ENCODE results near the gene GARNL3. TPM values are rescaled to one million over a fixed set of nuclear protein-coding genes. Genes with fewer than 3 reads are reported as not detected.

Gene GARNL3
- total and polyA plus RNA-seq, 3 experiments from 2014 or later, result 0.25 to 3.5 (median 2.5) TPM

GRCh38 chr9:127225801-127226625 is 38.6 kb upstream of the GARNL3 start:
- DNase-seq, result peak in 1 of 5 donors; percentile 13
- H3K4me3 Mint-ChIP-seq, result peak overlapping the region; percentile 81 to 93 (median 84)
- CTCF ChIA-PET, result interaction anchor here (0.8 to 2.7 kb wide), 4 partner anchors 11 to 891 kb away, joined by 3 to 19 read pairs (median 6); partner anchors contain the start of genes LRSAM1 and RPL12
- no peaks in the 10 kb centered on the region for H3K9me3 Mint-ChIP-seq
- Histone ChIP-seq H3K36me3 (ENCODE audit: insufficient read depth, low read length) (no peaks in the 10 kb centered on the region), H3K27ac (ENCODE audit: low read depth, low read length) (no peak overlapping the region), H3K27me3 (ENCODE audit: insufficient read depth, low read length, poor library complexity, severe bottlenecking) (no peaks in the 10 kb centered on the region), H3K4me1 (ENCODE audit: insufficient read depth, low read length) (peaks cover 35% of the 10 kb centered on the region), H3K9me3 (ENCODE audit: low read length) (no peaks in the 10 kb centered on the region), H3K4me3 (ENCODE audit: low read length) (no peak overlapping the region)
- peak overlapping the region in 5 of 8 donors; percentile 16 to 72 (median 56) for H3K27ac Mint-ChIP-seq
- H3K36me3 Mint-ChIP-seq, result peaks cover 0 to 2% (median 0%) of the 10 kb centered on the region in 3 donors
- H3K27me3 Mint-ChIP-seq, result peaks cover 0 to 3% of the 10 kb centered on the region in 2 donors
- H3K4me1 Mint-ChIP-seq, result peaks cover 27 to 46% (median 43%) of the 10 kb centered on the region in 3 donors
- POLR2A ChIA-PET, result interaction anchor here (0.6 kb wide), 1 partner anchor 195 kb away, joined by 5 read pairs; no protein-coding TSS in a partner anchor

GRCh38 chr9:127229691-127230417 is 34.7 kb upstream of the GARNL3 start:
- Mint-ChIP-seq H3K27me3 (peaks cover 3 to 6% of the 10 kb centered on the region in 2 donors), H3K9me3 (no peaks in the 10 kb centered on the region), H3K36me3 (peaks cover 0 to 1% (median 0%) of the 10 kb centered on the region in 3 donors), H3K4me1 (peaks cover 9 to 12% (median 11%) of the 10 kb centered on the region in 3 donors), H3K4me3 (no peak overlapping the region), H3K27ac (no peak overlapping the region)
- Histone ChIP-seq H3K27me3 (ENCODE audit: insufficient read depth, low read length, poor library complexity, severe bottlenecking) (no peaks in the 10 kb centered on the region), H3K9me3 (ENCODE audit: low read length) (no peaks in the 10 kb centered on the region), H3K27ac (ENCODE audit: low read depth, low read length) (no peak overlapping the region), H3K4me3 (ENCODE audit: low read length) (no peak overlapping the region), H3K4me1 (ENCODE audit: insufficient read depth, low read length) (peaks cover 11% of the 10 kb centered on the region), H3K36me3 (ENCODE audit: insufficient read depth, low read length) (no peaks in the 10 kb centered on the region)
- ChIA-PET POLR2A (no interaction called here), CTCF (no interaction called here)
- no peak for DNase-seq

GRCh38 chr9:127231666-127232065 is 32.9 kb upstream of the GARNL3 start:
- Mint-ChIP-seq H3K4me1 (peaks cover 1 to 2% (median 1%) of the 10 kb centered on the region in 3 donors), H3K4me3 (no peak overlapping the region), H3K27ac (peak overlapping the region in 1 of 8 donors; percentile 52), H3K27me3 (peaks cover 1 to 21% of the 10 kb centered on the region in 2 donors), H3K36me3 (peaks cover 0 to 4% (median 0%) of the 10 kb centered on the region in 3 donors), H3K9me3 (no peaks in the 10 kb centered on the region)
- Histone ChIP-seq H3K27me3 (ENCODE audit: insufficient read depth, low read length, poor library complexity, severe bottlenecking) (no peaks in the 10 kb centered on the region), H3K4me1 (ENCODE audit: insufficient read depth, low read length) (peaks cover 2% of the 10 kb centered on the region), H3K4me3 (ENCODE audit: low read length) (no peak overlapping the region), H3K9me3 (ENCODE audit: low read length) (no peaks in the 10 kb centered on the region), H3K27ac (ENCODE audit: low read depth, low read length) (no peak overlapping the region), H3K36me3 (ENCODE audit: insufficient read depth, low read length) (no peaks in the 10 kb centered on the region)
- no peak for DNase-seq
- POLR2A ChIA-PET, result no interaction called here
- CTCF ChIA-PET, result no interaction called here

GRCh38 chr9:127232833-127233549 is 31.6 kb upstream of the GARNL3 start:
- POLR2A ChIA-PET, result no interaction called here
- no peaks in the 10 kb centered on the region for H3K9me3 Mint-ChIP-seq

GRCh38 chr9:127233550-127233949 is 31.0 kb upstream of the GARNL3 start:
- POLR2A ChIA-PET, result no interaction called here
- CTCF ChIA-PET, result no interaction called here
- no peaks in the 10 kb centered on the region for H3K27me3 ChIP-seq (ENCODE audit: insufficient read depth, low read length, poor library complexity, severe bottlenecking)
- no peak overlapping the region for H3K27ac ChIP-seq (ENCODE audit: low read depth, low read length)
- H3K36me3 ChIP-seq (ENCODE audit: insufficient read depth, low read length), result no peaks in the 10 kb centered on the region
- Mint-ChIP-seq H3K36me3 (peaks cover 0 to 4% (median 0%) of the 10 kb centered on the region in 3 donors), H3K9me3 (no peaks in the 10 kb centered on the region), H3K4me1 (no peaks in the 10 kb centered on the region), H3K27me3 (peaks cover 1 to 26% of the 10 kb centered on the region in 2 donors), H3K4me3 (no peak overlapping the region), H3K27ac (no peak overlapping the region)
- no peaks in the 10 kb centered on the region for H3K4me1 ChIP-seq (ENCODE audit: insufficient read depth, low read length)
- no peak overlapping the region for H3K4me3 ChIP-seq (ENCODE audit: low read length)
- no peak for DNase-seq
- H3K9me3 ChIP-seq (ENCODE audit: low read length), result no peaks in the 10 kb centered on the region

More at GRCh38 chr9:127232833-127233549, 31.6 kb upstream of the GARNL3 start:
- Mint-ChIP-seq H3K4me1 (no peaks in the 10 kb centered on the region), H3K4me3 (no peak overlapping the region), H3K36me3 (peaks cover 0 to 4% (median 0%) of the 10 kb centered on the region in 3 donors), H3K27ac (no peak overlapping the region), H3K27me3 (peaks cover 1 to 26% of the 10 kb centered on the region in 2 donors)
- Histone ChIP-seq H3K9me3 (ENCODE audit: low read length) (no peaks in the 10 kb centered on the region), H3K36me3 (ENCODE audit: insufficient read depth, low read length) (no peaks in the 10 kb centered on the region), H3K27me3 (ENCODE audit: insufficient read depth, low read length, poor library complexity, severe bottlenecking) (no peaks in the 10 kb centered on the region), H3K4me1 (ENCODE audit: insufficient read depth, low read length) (no peaks in the 10 kb centered on the region), H3K4me3 (ENCODE audit: low read length) (no peak overlapping the region), H3K27ac (ENCODE audit: low read depth, low read length) (no peak overlapping the region)
- CTCF ChIA-PET, result no interaction called here
- DNase-seq, result no peak

- Mint-ChIP-seq H3K27ac (no peak overlapping the region), H3K36me3 (peaks cover 0 to 4% (median 0%) of the 10 kb centered on the region in 3 donors), H3K4me1 (no peaks in the 10 kb centered on the region), H3K4me3 (no peak overlapping the region), H3K9me3 (no peaks in the 10 kb centered on the region), H3K27me3 (peaks cover 4 to 26% of the 10 kb centered on the region in 2 donors)
- no peaks in the 10 kb centered on the region for H3K36me3 ChIP-seq (ENCODE audit: insufficient read depth, low read length)
- H3K27me3 ChIP-seq (ENCODE audit: insufficient read depth, low read length, poor library complexity, severe bottlenecking), result no peaks in the 10 kb centered on the region
- no peaks in the 10 kb centered on the region for H3K9me3 ChIP-seq (ENCODE audit: low read length)
- no peak overlapping the region for H3K27ac ChIP-seq (ENCODE audit: low read depth, low read length)
- H3K4me1 ChIP-seq (ENCODE audit: insufficient read depth, low read length), result no peaks in the 10 kb centered on the region
- DNase-seq, result no peak
- POLR2A ChIA-PET, result no interaction called here
- CTCF ChIA-PET, result no interaction called here
- H3K4me3 ChIP-seq (ENCODE audit: low read length), result no peak overlapping the region
These were observed 30.6 kb upstream of the GARNL3 start for GRCh38 chr9:127233989-127234388.

- H3K27me3 ChIP-seq (ENCODE audit: insufficient read depth, low read length, poor library complexity, severe bottlenecking), result no peaks in the 10 kb centered on the region
- no peaks in the 10 kb centered on the region for H3K9me3 ChIP-seq (ENCODE audit: low read length)
- H3K4me1 ChIP-seq (ENCODE audit: insufficient read depth, low read length), result no peaks in the 10 kb centered on the region
- Mint-ChIP-seq H3K36me3 (peaks cover 0 to 4% (median 0%) of the 10 kb centered on the region in 3 donors), H3K4me1 (no peaks in the 10 kb centered on the region), H3K27ac (no peak overlapping the region), H3K27me3 (peaks cover 4 to 20% of the 10 kb centered on the region in 2 donors), H3K4me3 (no peak overlapping the region), H3K9me3 (no peaks in the 10 kb centered on the region)
- no peak for DNase-seq
- H3K27ac ChIP-seq (ENCODE audit: low read depth, low read length), result no peak overlapping the region
- POLR2A ChIA-PET, result no interaction called here
- H3K4me3 ChIP-seq (ENCODE audit: low read length), result no peak overlapping the region
- CTCF ChIA-PET, result no interaction called here
- H3K36me3 ChIP-seq (ENCODE audit: insufficient read depth, low read length), result no peaks in the 10 kb centered on the region
These were observed 26.8 kb upstream of the GARNL3 start for GRCh38 chr9:127237801-127238200.
